CD4-positive, CD25-positive, alpha-beta regulatory T cell (primary cell): ENCODE results near the gene NEFH. TPM values are rescaled to one million over a fixed set of nuclear protein-coding genes. Genes with fewer than 3 reads are reported as not detected.
"Not testable (repeated sequence)": the region's sequence is repeated elsewhere in the genome, so short reads cannot be mapped to it uniquely, and the experiment has no call there.

ENCODE experiments used
- ATAC-seq, 2 donors: fragments of 150-1000 bp; cut with Tn5 transposase; one replicate each; pipeline ENCODE4 v1.10.0; 2021; ENCODE audit warnings: low read depth in 2 of 2, moderate number of reproducible peaks in 2 of 2, moderate library complexity in 1 of 2
- DNase-seq, 3 donors: peaks; one replicate each; pipeline versions ENCODE4 v3.0.0 to v3.0.0-alpha.2; 2012 to 2022; ENCODE audit warnings: mixed read lengths in 1 of 3
- H3K27ac ChIP-seq: one replicate; pipeline ENCODE4 v1.7.0; 2013; ENCODE audit warnings: mild to moderate bottlenecking, low read length; ENCODE audit not compliant: insufficient read depth, poor library complexity, severe bottlenecking
- H3K27me3 ChIP-seq: one replicate; pipeline ENCODE4 v1.7.0; 2013; ENCODE audit warnings: low read length; ENCODE audit not compliant: control insufficient read depth, insufficient read depth
- H3K36me3 ChIP-seq: one replicate; pipeline ENCODE4 v1.7.0; 2013; ENCODE audit warnings: mild to moderate bottlenecking, low read length, moderate library complexity; ENCODE audit not compliant: control insufficient read depth, insufficient read depth
- H3K4me1 ChIP-seq: 2 replicates; pipeline ENCODE4 v1.7.0; 2013; ENCODE audit warnings: mild to moderate bottlenecking, low read length; ENCODE audit not compliant: insufficient read depth, control insufficient read depth, poor library complexity, severe bottlenecking
- H3K4me3 ChIP-seq: one replicate; pipeline ENCODE4 v1.7.0; 2013; ENCODE audit warnings: low read depth, mild to moderate bottlenecking, low read length, moderate library complexity
- H3K9me3 ChIP-seq, 2 experiments: 1 replicate in 1 of 2; 2 replicates in 1 of 2; pipeline ENCODE4 v1.7.0; 2013; ENCODE audit warnings: low read length in 2 of 2, mild to moderate bottlenecking in 1 of 2, moderate library complexity in 1 of 2; ENCODE audit not compliant: control insufficient read depth in 2 of 2
- H3K27ac Mint-ChIP-seq, 3 donors: one replicate each; pipeline ENCODE4 v1.8.0; 2020 to 2022; ENCODE audit warnings: mild to moderate bottlenecking in 3 of 3, mixed read lengths in 3 of 3, moderate library complexity in 2 of 3
- H3K27me3 Mint-ChIP-seq: one replicate; pipeline ENCODE4 v1.8.0; 2022; ENCODE audit warnings: mild to moderate bottlenecking, mixed read lengths
- H3K36me3 Mint-ChIP-seq: one replicate; pipeline ENCODE4 v1.8.0; 2020; ENCODE audit warnings: mixed read lengths
- H3K4me1 Mint-ChIP-seq, 4 donors: one replicate each; pipeline ENCODE4 v1.8.0; 2020 to 2022; ENCODE audit warnings: mixed read lengths in 4 of 4, mild to moderate bottlenecking in 1 of 4
- H3K4me3 Mint-ChIP-seq, 4 donors: one replicate each; pipeline ENCODE4 v1.8.0; 2020 to 2022; ENCODE audit warnings: mild to moderate bottlenecking in 4 of 4, mixed read lengths in 4 of 4, moderate library complexity in 3 of 4
- H3K9me3 Mint-ChIP-seq, 7 donors: one replicate each; pipeline ENCODE4 v1.8.0; 2020 to 2022; ENCODE audit warnings: mixed read lengths in 7 of 7, mild to moderate bottlenecking in 3 of 7, moderate library complexity in 2 of 7
- polyA plus RNA-seq, 4 donors: library from polyadenylated mRNA; unstranded; fragments of 300-500 nt; fragmentation: Illumina TruSeq; gene quantifications; one replicate each; pipeline ENCODE4 v1.2.3, GENCODE V29; 2021
- total RNA-seq: library from RNA; stranded (reverse); gene quantifications from one replicate; pipeline ENCODE4 v1.2.3, GENCODE V29; 2022

The NEFH gene
- total RNA-seq (0.32 TPM), polyA plus RNA-seq (under 1 TPM; 0.08 to 0.49 (median 0.25) TPM)

- Histone ChIP-seq H3K36me3 (no peaks in the 10 kb centered on the region), H3K27ac (no peak within 1 kb of the TSS), H3K4me3 (no peak within 1 kb of the TSS), H3K4me1 (peaks cover 13% of the 10 kb centered on the region), H3K27me3 (peaks cover 12% of the 10 kb centered on the region), H3K9me3 (no peaks in the 10 kb centered on the region)
- Mint-ChIP-seq H3K36me3 (no peaks in the 10 kb centered on the region), H3K4me3 (peak within 1 kb of the TSS in 3 of 4 donors; percentile 43 to 61 (median 60)), H3K9me3 (peaks cover 0 to 4% (median 0%) of the 10 kb centered on the region in 7 donors), H3K27me3 (peaks cover 49% of the 10 kb centered on the region), H3K27ac (peak within 1 kb of the TSS in 1 of 3 donors; percentile 82), H3K4me1 (peaks cover 0 to 20% (median 9%) of the 10 kb centered on the region in 4 donors)
- ATAC-seq = no peak
- no peak for DNase-seq
These were observed at the start of gene NEFH for GRCh38 chr22:29479417-29480261. TSS of gene NEFH (plus strand) at chr22:29480218. CDS start at chr22:29480263, 45 bp downstream.

- Histone ChIP-seq H3K27ac (no peak overlapping the region), H3K4me1 (no peaks in the 10 kb centered on the region), H3K4me3 (no peak overlapping the region), H3K9me3 (no peaks in the 10 kb centered on the region), H3K27me3 (peaks cover 6% of the 10 kb centered on the region), H3K36me3 (no peaks in the 10 kb centered on the region)
- H3K27ac Mint-ChIP-seq = peak overlapping the region in 1 of 3 donors; percentile 16
- H3K36me3 Mint-ChIP-seq = no peaks in the 10 kb centered on the region
- no peak for DNase-seq
- no peaks in the 10 kb centered on the region for H3K9me3 Mint-ChIP-seq
- H3K4me1 Mint-ChIP-seq = no peaks in the 10 kb centered on the region
- no peak for ATAC-seq
- peaks cover 65% of the 10 kb centered on the region for H3K27me3 Mint-ChIP-seq
- no peak overlapping the region for H3K4me3 Mint-ChIP-seq
These were observed 48.0 kb upstream of the NEFH start for GRCh38 chr22:29431986-29432385.

- Histone ChIP-seq H3K4me1 (no peaks in the 10 kb centered on the region), H3K27ac (no peak overlapping the region), H3K27me3 (peaks cover 6% of the 10 kb centered on the region), H3K36me3 (no peaks in the 10 kb centered on the region), H3K9me3 (no peaks in the 10 kb centered on the region), H3K4me3 (no peak overlapping the region)
- Mint-ChIP-seq H3K27ac (no peak overlapping the region), H3K4me3 (no peak overlapping the region), H3K9me3 (no peaks in the 10 kb centered on the region), H3K27me3 (peaks cover 61% of the 10 kb centered on the region), H3K4me1 (no peaks in the 10 kb centered on the region), H3K36me3 (no peaks in the 10 kb centered on the region)
- ATAC-seq = no peak
- no peak for DNase-seq
These were observed 46.2 kb upstream of the NEFH start for GRCh38 chr22:29433856-29434255.

GRCh38 chr22:29434288-29434687, 45.7 kb upstream of the NEFH start:
- Mint-ChIP-seq H3K27me3 (peaks cover 56% of the 10 kb centered on the region), H3K36me3 (no peaks in the 10 kb centered on the region), H3K4me3 (no peak overlapping the region), H3K27ac (no peak overlapping the region), H3K9me3 (no peaks in the 10 kb centered on the region), H3K4me1 (no peaks in the 10 kb centered on the region)
- no peaks in the 10 kb centered on the region for H3K9me3 ChIP-seq
- no peaks in the 10 kb centered on the region for H3K4me1 ChIP-seq
- H3K27ac ChIP-seq = no peak overlapping the region
- DNase-seq = no peak
- H3K36me3 ChIP-seq = no peaks in the 10 kb centered on the region
- ATAC-seq = no peak
- H3K27me3 ChIP-seq = peaks cover 6% of the 10 kb centered on the region
- H3K4me3 ChIP-seq = no peak overlapping the region

GRCh38 chr22:29435236-29436136, 44.5 kb upstream of the NEFH start:
- H3K27ac Mint-ChIP-seq = no peak overlapping the region
- H3K4me1 Mint-ChIP-seq = no peaks in the 10 kb centered on the region
- H3K4me3 Mint-ChIP-seq = no peak overlapping the region
- no peak overlapping the region for H3K27ac ChIP-seq
- H3K27me3 Mint-ChIP-seq = peaks cover 51% of the 10 kb centered on the region
- ATAC-seq (no peak), DNase-seq (no peak)
- no peaks in the 10 kb centered on the region for H3K36me3 Mint-ChIP-seq
- peaks cover 6% of the 10 kb centered on the region for H3K27me3 ChIP-seq
- H3K9me3 ChIP-seq = no peaks in the 10 kb centered on the region
- no peak overlapping the region for H3K4me3 ChIP-seq
- H3K36me3 ChIP-seq = no peaks in the 10 kb centered on the region
- no peaks in the 10 kb centered on the region for H3K4me1 ChIP-seq
- H3K9me3 Mint-ChIP-seq = no peaks in the 10 kb centered on the region

- H3K4me1 ChIP-seq, H3K4me3 Mint-ChIP-seq, H3K4me3 ChIP-seq, H3K27ac Mint-ChIP-seq, H3K36me3 Mint-ChIP-seq, H3K27me3 ChIP-seq, DNase-seq, H3K27ac ChIP-seq, H3K4me1 Mint-ChIP-seq, H3K36me3 ChIP-seq, H3K9me3 Mint-ChIP-seq, ATAC-seq, H3K9me3 ChIP-seq: not testable (repeated sequence)
- H3K27me3 Mint-ChIP-seq = peaks cover 48% of the 10 kb centered on the region
These were observed 41.7 kb upstream of the NEFH start, which contains the start of gene RFPL1 for GRCh38 chr22:29438283-29438682. TSS of gene RFPL1 (plus strand) at chr22:29438583.

- H3K4me1 Mint-ChIP-seq = no peaks in the 10 kb centered on the region
- Histone ChIP-seq H3K27me3 (peaks cover 2% of the 10 kb centered on the region), H3K27ac (no peak overlapping the region), H3K9me3 (no peaks in the 10 kb centered on the region), H3K4me1 (no peaks in the 10 kb centered on the region), H3K4me3 (no peak overlapping the region), H3K36me3 (no peaks in the 10 kb centered on the region)
- ATAC-seq = no peak
- DNase-seq = no peak
- H3K27ac Mint-ChIP-seq = no peak overlapping the region
- no peaks in the 10 kb centered on the region for H3K36me3 Mint-ChIP-seq
- H3K27me3 Mint-ChIP-seq = peaks cover 20% of the 10 kb centered on the region
- no peaks in the 10 kb centered on the region for H3K9me3 Mint-ChIP-seq
- H3K4me3 Mint-ChIP-seq = no peak overlapping the region
These were observed 37.0 kb upstream of the NEFH start for GRCh38 chr22:29442976-29443375.
